GM19238 (cell line): Measurements from ENCODE around the gene MCCC2.
"Not testable (repeated sequence)": the region's sequence is repeated elsewhere in the genome, so short reads cannot be mapped to it uniquely, and the experiment has no call there.

ENCODE experiments used
- DNase-seq: peaks from one replicate; pipeline ENCODE4 v3.0.0; 2011; ENCODE audit warnings: low spot score; ENCODE audit not compliant: insufficient read length

The MCCC2 gene

DNA sequence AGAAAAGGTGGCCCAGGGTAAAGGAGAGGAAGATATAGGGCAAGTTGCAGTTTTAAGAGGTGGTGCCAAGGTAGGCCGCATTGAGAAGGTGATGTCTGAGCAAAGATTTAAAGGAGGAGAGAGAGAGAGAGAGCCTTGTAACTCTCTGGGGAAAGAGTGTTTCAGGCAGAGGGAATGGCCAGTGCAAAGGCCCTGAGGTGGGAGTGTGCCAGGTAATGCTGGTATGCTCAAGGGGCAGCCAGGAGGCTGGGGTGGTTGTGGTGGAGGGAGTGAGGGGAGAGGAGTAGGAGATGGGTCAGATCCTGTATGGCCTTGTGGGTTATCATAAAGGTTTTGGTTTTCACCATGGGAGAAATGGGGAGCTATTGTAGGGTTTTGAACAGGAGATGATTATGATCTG is 9.9 kb downstream of the MCCC2 start:
- DNase-seq, result no peak

- no peak for DNase-seq
Measured at GRCh38 chr5:71600783-71601182, 13.6 kb downstream of the MCCC2 start.

DNA sequence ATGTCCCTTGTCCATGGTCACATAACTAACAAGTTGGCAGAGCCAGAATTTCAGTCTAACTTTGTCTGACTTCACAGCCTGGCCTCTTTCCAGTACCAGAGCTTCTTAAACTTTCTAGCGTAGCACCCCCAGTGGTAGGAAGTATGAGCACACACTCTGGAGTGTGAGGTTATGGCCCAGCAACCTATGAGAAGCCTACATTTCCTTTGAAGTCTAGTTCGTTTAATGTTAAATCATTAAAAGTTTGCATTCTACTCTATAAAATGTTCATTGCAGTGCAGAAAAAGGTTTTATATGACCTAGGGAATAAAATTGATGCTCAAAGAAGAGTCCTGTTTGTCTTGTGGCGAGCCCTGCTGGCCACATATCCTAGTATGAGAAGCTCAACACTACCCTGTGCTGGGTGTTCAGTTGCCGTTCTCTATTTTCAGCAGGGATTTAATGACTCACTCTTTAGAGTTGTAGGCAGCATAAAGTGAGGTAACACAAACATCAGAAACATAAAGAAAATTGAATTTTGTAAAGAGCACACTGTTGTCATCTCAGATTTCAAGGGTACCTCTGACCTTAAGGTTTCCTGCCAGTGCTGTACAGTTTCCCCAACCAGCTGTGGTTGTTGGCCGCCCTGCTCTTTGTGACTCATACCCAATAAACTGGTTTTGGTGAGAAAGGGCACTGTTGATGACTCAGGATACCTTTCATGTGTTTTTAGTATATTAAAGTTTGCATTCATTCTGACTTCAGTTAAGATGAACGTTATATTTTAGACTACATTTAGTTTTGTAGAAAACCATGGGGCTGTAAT is 14.3 kb downstream of the MCCC2 start:
- peak; percentile 32 for DNase-seq

DNA sequence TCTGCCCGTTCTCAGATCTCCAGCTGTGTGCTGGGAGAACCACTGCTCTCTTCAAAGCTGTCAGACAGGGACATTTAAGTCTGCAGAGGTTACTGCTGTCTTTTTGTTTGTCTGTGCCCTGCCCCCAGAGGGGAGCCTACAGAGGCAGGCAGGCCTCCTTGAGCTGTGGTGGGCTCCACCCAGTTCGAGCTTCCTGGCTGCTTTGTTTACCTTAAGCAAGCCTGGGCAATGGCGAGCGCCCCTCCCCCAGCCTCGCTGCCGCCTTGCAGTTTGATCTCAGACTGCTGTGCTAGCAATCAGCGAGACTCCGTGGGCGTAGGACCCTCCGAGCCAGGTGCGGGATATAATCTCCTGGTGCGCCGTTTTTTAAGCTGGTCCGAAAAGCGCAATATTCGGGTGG is 22.8 kb downstream of the MCCC2 start:
- not testable (repeated sequence) for DNase-seq

DNA sequence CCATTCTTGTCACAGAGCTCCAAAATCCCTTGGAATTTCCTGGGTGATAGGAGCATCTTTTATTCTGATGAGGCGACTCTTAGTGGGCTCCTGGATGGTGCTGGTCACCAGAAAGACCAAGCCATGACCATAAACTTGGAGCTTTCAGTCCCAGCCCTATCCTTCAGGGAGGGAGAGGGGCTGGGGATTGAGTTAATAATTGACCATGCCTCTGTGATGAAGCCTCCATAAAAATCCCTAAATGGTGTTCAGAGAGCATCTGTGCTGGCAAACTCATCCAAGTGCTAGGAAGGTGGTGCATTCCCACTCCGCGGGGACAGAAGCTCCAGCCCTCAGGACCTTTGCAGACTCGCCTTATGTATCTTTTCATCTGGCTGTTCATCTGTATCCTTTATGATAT is 28.7 kb downstream of the MCCC2 start:
- no peak for DNase-seq

- DNase-seq, result no peak
Measured at GRCh38 chr5:71620630-71621029, 33.5 kb downstream of the MCCC2 start.

- no peak for DNase-seq
Measured at GRCh38 chr5:71621268-71621667, 34.1 kb downstream of the MCCC2 start.

DNA sequence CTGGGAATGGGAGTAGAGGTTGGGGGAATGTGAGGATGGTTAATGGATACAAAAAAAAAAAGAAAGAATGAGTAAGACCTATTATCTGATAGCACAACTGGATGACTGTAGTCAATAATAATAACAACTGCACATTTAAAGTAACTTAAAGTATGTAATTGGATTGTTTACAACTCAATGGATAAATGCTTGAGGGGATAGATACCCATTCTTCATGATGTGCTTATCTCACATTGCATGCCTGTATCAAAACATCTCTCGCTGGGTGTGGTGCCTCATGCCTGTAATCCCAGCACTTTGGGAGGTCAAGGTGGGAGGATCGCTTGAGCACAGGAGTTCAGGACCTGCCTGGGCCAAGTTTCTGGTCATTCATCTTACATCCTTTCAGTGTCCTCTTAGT is 34.6 kb downstream of the MCCC2 start:
- no peak for DNase-seq

- DNase-seq, result no peak
Measured at GRCh38 chr5:71623221-71623794, 36.2 kb downstream of the MCCC2 start.

DNA sequence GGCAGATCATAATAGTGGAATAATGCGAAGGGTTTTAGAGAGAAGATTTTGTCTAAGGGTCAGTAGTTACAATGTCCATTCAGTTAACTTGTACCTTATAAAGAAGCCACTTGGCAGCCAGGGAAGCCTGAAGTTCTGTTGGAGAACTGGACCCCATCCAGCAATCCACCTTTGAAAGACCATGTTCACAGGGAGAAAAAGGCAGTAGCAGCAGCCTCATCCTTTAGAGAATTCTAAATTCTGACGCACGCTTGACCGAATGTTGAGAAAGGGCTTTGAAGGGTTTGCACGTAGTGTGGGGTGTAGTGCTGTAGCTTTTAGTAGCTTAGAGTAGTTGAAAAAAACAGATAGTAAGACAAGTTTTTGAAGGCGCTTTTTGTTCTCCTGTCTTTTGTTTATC is 42.8 kb downstream of the MCCC2 start:
- DNase-seq, result no peak

DNA sequence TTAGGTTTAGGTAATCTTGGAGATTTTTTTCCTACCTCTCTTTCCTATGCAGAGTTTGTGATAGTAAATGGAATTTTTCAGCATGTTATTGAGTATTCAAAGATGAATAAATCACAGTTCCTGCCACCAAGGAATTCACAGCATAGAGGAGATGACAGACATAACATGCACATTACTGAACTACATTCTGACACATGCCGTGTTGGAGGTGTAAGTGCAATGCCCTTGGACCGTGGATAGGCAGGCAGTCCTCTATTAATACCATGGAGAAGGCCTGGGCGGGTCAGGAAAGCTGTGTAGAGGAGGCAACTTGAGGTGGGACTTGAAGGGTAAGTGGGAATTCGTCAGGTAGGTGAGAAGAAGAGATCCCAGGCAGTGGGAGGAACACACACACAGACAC is 43.9 kb downstream of the MCCC2 start:
- DNase-seq, result no peak

GRCh38 chr5:71632168-71632567 is 45.0 kb downstream of the MCCC2 start:
- DNase-seq, result no peak

- DNase-seq, result no peak
Measured at GRCh38 chr5:71633255-71634155, 46.4 kb downstream of the MCCC2 start.

DNA sequence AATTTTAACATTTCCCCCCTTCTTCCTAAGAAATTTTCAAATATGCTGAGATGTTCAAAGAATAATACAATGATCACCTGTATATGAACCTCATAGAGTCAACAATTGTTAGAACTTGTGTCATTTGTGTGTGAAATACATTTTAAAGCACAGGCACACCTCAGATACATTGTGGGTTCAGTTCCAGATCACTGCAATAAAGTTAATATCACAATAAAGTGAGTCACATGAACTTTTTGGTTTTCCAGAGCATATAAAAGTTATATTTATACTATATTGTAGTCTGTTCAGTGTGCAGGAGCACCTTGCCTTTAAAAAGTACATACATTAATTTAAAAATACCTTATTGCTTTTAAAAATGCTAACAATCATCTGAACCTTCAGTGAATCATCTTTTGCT is 50.0 kb downstream of the MCCC2 start:
- no peak for DNase-seq

DNA sequence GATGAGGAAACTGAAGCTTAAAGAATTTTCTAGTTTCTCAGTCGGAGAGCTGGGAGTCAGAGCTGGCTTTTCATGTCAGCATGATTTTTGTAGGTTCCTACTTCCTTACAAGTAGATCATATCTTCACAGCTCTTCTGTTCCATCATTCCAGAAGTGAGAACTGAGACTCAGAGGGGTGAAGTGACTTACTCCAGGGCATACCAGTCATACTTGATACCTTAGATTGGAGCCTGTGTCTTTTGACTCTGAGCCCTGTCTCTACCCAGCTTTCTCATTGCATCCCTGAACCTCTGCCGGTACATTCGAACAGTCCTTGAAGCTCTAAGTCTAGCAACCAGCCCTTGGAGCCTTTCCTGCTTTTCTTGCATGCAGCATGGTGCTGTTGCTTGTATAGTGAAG is 53.3 kb downstream of the MCCC2 start:
- DNase-seq, result no peak

DNA sequence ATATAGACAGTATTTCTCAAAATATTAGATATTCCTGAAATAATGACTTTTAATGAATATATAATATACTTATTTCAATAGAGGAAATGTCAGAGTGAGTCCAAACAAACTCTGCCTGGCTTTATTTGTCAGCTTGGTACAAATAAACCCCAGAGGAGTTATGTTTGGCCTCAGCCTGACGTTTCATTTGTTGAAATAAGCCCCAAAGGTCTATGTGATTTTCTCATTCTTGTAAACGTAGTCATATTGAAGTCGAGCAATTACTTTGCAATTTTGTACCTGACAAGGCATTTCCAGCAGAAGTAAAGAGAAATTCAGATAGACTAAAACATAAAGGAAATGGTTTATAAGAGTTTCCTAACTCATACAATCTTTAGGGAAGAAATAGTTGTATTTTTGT is 57.9 kb downstream of the MCCC2 start:
- DNase-seq, result no peak

- not testable (repeated sequence) for DNase-seq
Measured at GRCh38 chr5:71650940-71651339, 63.8 kb downstream of the MCCC2 start.

GRCh38 chr5:71651579-71651978 is 64.4 kb downstream of the MCCC2 start:
- DNase-seq, result no peak

GRCh38 chr5:71652349-71652748 is 65.2 kb downstream of the MCCC2 start:
- DNase-seq, result no peak

- no peak for DNase-seq
Measured at GRCh38 chr5:71652803-71653543, 65.8 kb downstream of the MCCC2 start.

- DNase-seq, result no peak
Measured at GRCh38 chr5:71658916-71659662, 71.9 kb downstream of the MCCC2 start.
